Fibroblast of lung (primary cell): ENCODE data around the gene DOK5. TPM values are rescaled to one million over a fixed set of nuclear protein-coding genes. Genes with fewer than 3 reads are reported as not detected.

Experiments used
- DNase-seq, 2 donors: peaks; one replicate each; pipeline versions ENCODE4 v3.0.0 to v3.0.0-alpha.2; 2010; ENCODE audit warnings: low read depth in 2 of 2
- H2AFZ ChIP-seq: 2 replicates; pipeline ENCODE4 v1.5.1; 2012; ENCODE audit warnings: low read length, control low read depth, inconsistent platforms
- H3K27ac ChIP-seq: 2 replicates; pipeline ENCODE4 v1.5.1; 2011; ENCODE audit warnings: low read length, control low read depth; ENCODE audit not compliant: insufficient read depth
- H3K27me3 ChIP-seq: 2 replicates; pipeline ENCODE4 v1.5.1; 2011; ENCODE audit warnings: mild to moderate bottlenecking, low read length; ENCODE audit not compliant: control insufficient read depth, insufficient read depth
- H3K36me3 ChIP-seq: 2 replicates; pipeline ENCODE4 v1.5.1; 2011; ENCODE audit warnings: low read length; ENCODE audit not compliant: control insufficient read depth, insufficient read depth
- H3K4me1 ChIP-seq: 2 replicates; pipeline ENCODE4 v1.5.1; 2011; ENCODE audit warnings: low read length; ENCODE audit not compliant: control insufficient read depth, insufficient read depth; ENCODE audit errors: extremely low read depth
- H3K4me2 ChIP-seq: 2 replicates; pipeline ENCODE4 v1.5.1; 2011; ENCODE audit warnings: low read length, control low read depth; ENCODE audit not compliant: insufficient read depth; ENCODE audit errors: extremely low read depth
- H3K4me3 ChIP-seq, 4 experiments: fragments of 200-600 bp in 1 of 4; sonication (generic) in 1 of 4; replicated peaks in 1 of 4; 2 replicates each; pipeline ENCODE4 v1.5.1; 2011 to 2016; ENCODE audit warnings: low read length in 4 of 4, low read depth in 3 of 4, mild to moderate bottlenecking in 3 of 4, control low read depth in 2 of 4, inconsistent platforms in 1 of 4, mixed read lengths in 1 of 4; ENCODE audit not compliant: insufficient read depth in 1 of 4; ENCODE audit errors: control extremely low read depth in 1 of 4
- H3K79me2 ChIP-seq: 2 replicates; pipeline ENCODE4 v1.5.1; 2012; ENCODE audit warnings: mild to moderate bottlenecking, low read length, inconsistent platforms; ENCODE audit not compliant: control insufficient read depth, insufficient read depth
- H3K9ac ChIP-seq: 2 replicates; pipeline ENCODE4 v1.5.1; 2011; ENCODE audit warnings: mild to moderate bottlenecking, low read length, control low read depth; ENCODE audit not compliant: insufficient read depth
- H3K9me3 ChIP-seq: 2 replicates; pipeline ENCODE4 v1.5.1; 2012; ENCODE audit warnings: low read depth, low read length; ENCODE audit not compliant: control insufficient read depth, insufficient read depth
- H4K20me1 ChIP-seq: 2 replicates; pipeline ENCODE4 v1.5.1; 2011; ENCODE audit warnings: low read length; ENCODE audit not compliant: control insufficient read depth, insufficient read depth; ENCODE audit errors: extremely low read depth
- CTCF ChIP-seq, 2 donors: IDR thresholded peaks in 1 of 2; conservative IDR thresholded peaks in 1 of 2; 1 replicate in 1 of 2; 2 replicates in 1 of 2; pipeline ENCODE4 v1.5.1; 2011 to 2012; ENCODE audit warnings: low read length in 2 of 2, control low read depth in 1 of 2, inconsistent platforms in 1 of 2, low read depth in 1 of 2, mild to moderate bottlenecking in 1 of 2
- EZH2 ChIP-seq: IDR thresholded peaks from 2 replicates; pipeline ENCODE4 v1.5.1; 2012; ENCODE audit warnings: low read length, control low read depth, mild to moderate bottlenecking; ENCODE audit errors: missing control alignments
- polyA plus RNA-seq, 2 donors: library from polyadenylated mRNA; depleted of rRNA in 1 of 2; stranded (reverse) in 1 of 2; unstranded in 1 of 2; fragments of >200 nt; gene quantifications; 2 replicates each; pipeline ENCODE4 v1.2.1, GENCODE V29; 2011 to 2012; ENCODE audit warnings: missing spikeins in 1 of 2
- total RNA-seq: library from RNA; depleted of rRNA; stranded (reverse); fragments of >200 nt; gene quantifications from 2 replicates; pipeline ENCODE4 v1.2.1, GENCODE V29; 2014

Gene DOK5
- total and polyA plus RNA-seq, 2 donors (not counting 1 experiment from before 2014, with no cell fraction given): 13.5 to 19.2 TPM

- H3K9ac ChIP-seq: no peak overlapping the region
- no peak overlapping the region for H3K4me2 ChIP-seq
- H3K36me3 ChIP-seq: no peaks in the 10 kb centered on the region
- TF ChIP-seq CTCF (conservative IDR thresholded peaks at IDR 0.05 in 1 of 2, IDR thresholded peaks at IDR 0.05 in 1 of 2; ENCODE audit: low read depth in 1 of 2, low read length in 2 of 2) (no peak), EZH2 (no peak)
- H3K4me3 ChIP-seq: no peak overlapping the region
- H3K27me3 ChIP-seq: no peaks in the 10 kb centered on the region
- H4K20me1 ChIP-seq: no peaks in the 10 kb centered on the region
- no peak for DNase-seq
- H3K27ac ChIP-seq: no peak overlapping the region
- no peaks in the 10 kb centered on the region for H3K9me3 ChIP-seq
- no peaks in the 10 kb centered on the region for H3K4me1 ChIP-seq
- no peaks in the 10 kb centered on the region for H3K79me2 ChIP-seq
- H2AFZ ChIP-seq: no peak overlapping the region
Observed at GRCh38 chr20:54605319-54605718, 129.9 kb downstream of the DOK5 start.

- no peak overlapping the region for H2AFZ ChIP-seq
- H3K79me2 ChIP-seq: no peaks in the 10 kb centered on the region
- H3K27ac ChIP-seq: no peak overlapping the region
- TF ChIP-seq EZH2 (no peak), CTCF (conservative IDR thresholded peaks at IDR 0.05 in 1 of 2, IDR thresholded peaks at IDR 0.05 in 1 of 2; ENCODE audit: low read depth in 1 of 2, low read length in 2 of 2) (no peak)
- no peaks in the 10 kb centered on the region for H4K20me1 ChIP-seq
- no peak overlapping the region for H3K9ac ChIP-seq
- no peaks in the 10 kb centered on the region for H3K9me3 ChIP-seq
- no peaks in the 10 kb centered on the region for H3K27me3 ChIP-seq
- H3K4me3 ChIP-seq: no peak overlapping the region
- no peaks in the 10 kb centered on the region for H3K4me1 ChIP-seq
- DNase-seq: no peak
- no peak overlapping the region for H3K4me2 ChIP-seq
- no peaks in the 10 kb centered on the region for H3K36me3 ChIP-seq
Observed at GRCh38 chr20:54606380-54606779, 131.0 kb downstream of the DOK5 start.

GRCh38 chr20:54608039-54608745 lies 132.8 kb downstream of the DOK5 start:
- Histone ChIP-seq H2AFZ (no peak overlapping the region), H3K36me3 (no peaks in the 10 kb centered on the region), H3K9me3 (no peaks in the 10 kb centered on the region), H4K20me1 (no peaks in the 10 kb centered on the region), H3K27ac (no peak overlapping the region), H3K4me2 (no peak overlapping the region), H3K4me1 (no peaks in the 10 kb centered on the region), H3K4me3 (no peak overlapping the region), H3K79me2 (no peaks in the 10 kb centered on the region), H3K9ac (no peak overlapping the region), H3K27me3 (no peaks in the 10 kb centered on the region)
- TF ChIP-seq EZH2 (no peak), CTCF (conservative IDR thresholded peaks at IDR 0.05 in 1 of 2, IDR thresholded peaks at IDR 0.05 in 1 of 2; ENCODE audit: low read depth in 1 of 2, low read length in 2 of 2) (no peak)
- no peak for DNase-seq
